Measurements from ENCODE around the gene UEVLD. TPM values are rescaled to one million over a fixed set of nuclear protein-coding genes. Genes with fewer than 3 reads are reported as not detected.
A peak's percentile ranks its signal among the peaks of the same experiment; 100 is the strongest.

Gene UEVLD
- polyA plus RNA-seq, 6 donors from 2014 or later = 6.6 to 12.4 (median 8.9) TPM

DNA sequence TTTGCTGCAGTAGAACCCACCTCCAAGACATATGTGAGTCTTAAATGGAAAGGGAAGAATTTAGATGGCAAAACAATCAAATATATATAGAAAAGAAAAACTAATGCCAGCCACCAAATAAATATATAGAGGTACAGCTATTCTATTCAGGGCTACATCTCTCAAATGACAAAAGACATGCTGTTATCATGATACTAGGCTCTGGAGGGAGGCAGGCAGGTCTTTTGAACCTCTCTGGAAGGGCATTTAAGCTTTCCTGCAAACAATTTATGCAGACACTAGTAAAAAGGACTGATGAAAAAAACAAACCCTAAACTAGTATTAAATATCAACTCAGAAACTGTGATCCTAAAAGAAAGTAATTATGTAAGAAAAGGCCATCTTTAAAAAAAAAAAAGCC lies 24.4 kb downstream of the UEVLD start:
- Mint-ChIP-seq H3K27me3 (no peaks in the 10 kb centered on the region), H3K4me1 (no peaks in the 10 kb centered on the region), H3K9me3 (no peaks in the 10 kb centered on the region), H3K36me3 (peaks cover 0 to 5% of the 10 kb centered on the region in 2 donors), H3K4me3 (no peak overlapping the region), H3K27ac (peak overlapping the region in 2 of 6 donors; percentile 12 to 28)
- DNase-seq = no peak
- ATAC-seq (ENCODE audit: low read depth in 2 of 2) = no peak

DNA sequence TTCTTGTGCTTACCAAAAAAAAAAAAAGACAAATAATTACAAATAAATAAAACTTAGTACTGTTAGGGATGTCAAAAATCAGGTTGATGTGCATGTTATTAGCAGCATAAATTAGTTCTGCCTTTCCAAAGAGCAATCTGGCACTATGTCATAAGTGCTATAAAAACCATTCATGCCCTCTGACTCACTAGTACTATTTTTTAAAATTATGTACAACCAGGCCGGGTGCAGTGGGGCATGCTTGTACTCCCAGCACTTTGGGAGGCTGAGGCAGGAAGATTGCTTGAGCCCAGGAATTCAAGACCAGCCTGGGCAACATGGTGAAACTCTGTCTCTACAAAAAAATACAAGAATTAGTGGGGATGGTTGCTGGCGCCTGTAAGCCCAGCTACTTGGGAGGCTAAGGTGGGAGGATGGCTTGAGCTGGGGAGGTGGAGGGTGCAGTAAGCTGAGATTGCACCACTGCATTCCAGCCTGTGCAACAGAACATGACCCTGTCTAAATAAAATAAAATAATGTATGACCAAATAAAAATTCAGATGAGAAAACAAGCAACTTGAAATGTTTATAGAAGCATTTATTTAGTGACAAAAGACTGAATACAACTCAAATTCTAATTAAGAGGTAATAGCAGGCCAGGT lies 25.3 kb downstream of the UEVLD start:
- Mint-ChIP-seq H3K9me3 (no peaks in the 10 kb centered on the region), H3K4me1 (no peaks in the 10 kb centered on the region), H3K27ac (no peak overlapping the region), H3K4me3 (no peak overlapping the region), H3K27me3 (no peaks in the 10 kb centered on the region), H3K36me3 (peaks cover 0 to 5% of the 10 kb centered on the region in 2 donors)
- no peak for ATAC-seq (ENCODE audit: low read depth in 2 of 2)
- no peak for DNase-seq

DNA sequence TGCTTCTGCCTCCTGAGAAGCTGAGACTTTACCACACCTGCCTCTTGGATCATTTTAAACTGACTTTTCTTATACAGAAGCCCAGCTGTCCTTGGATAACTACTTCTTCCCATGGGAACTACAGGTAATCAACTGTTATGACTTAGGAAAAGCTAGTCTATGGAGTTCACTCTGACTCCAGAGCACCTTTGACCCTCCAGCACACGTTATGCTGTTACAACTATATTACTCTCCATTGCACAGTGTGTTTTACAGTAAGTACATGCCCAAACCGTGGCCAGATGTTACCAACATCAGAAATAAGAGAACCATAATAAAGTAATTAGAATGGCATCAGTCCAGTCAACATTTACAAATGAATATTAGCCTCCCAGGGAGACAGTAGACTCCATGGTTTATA lies 40.5 kb downstream of the UEVLD start:
- DNase-seq = no peak
- no peak for ATAC-seq (ENCODE audit: low read depth in 2 of 2)
- no peak overlapping the region for H3K27ac Mint-ChIP-seq
- H3K9me3 Mint-ChIP-seq = no peaks in the 10 kb centered on the region
- no peaks in the 10 kb centered on the region for H3K27me3 Mint-ChIP-seq
- H3K4me1 Mint-ChIP-seq = no peaks in the 10 kb centered on the region
- peaks cover 0 to 7% of the 10 kb centered on the region in 2 donors for H3K36me3 Mint-ChIP-seq
- H3K4me3 Mint-ChIP-seq = no peak overlapping the region

DNA sequence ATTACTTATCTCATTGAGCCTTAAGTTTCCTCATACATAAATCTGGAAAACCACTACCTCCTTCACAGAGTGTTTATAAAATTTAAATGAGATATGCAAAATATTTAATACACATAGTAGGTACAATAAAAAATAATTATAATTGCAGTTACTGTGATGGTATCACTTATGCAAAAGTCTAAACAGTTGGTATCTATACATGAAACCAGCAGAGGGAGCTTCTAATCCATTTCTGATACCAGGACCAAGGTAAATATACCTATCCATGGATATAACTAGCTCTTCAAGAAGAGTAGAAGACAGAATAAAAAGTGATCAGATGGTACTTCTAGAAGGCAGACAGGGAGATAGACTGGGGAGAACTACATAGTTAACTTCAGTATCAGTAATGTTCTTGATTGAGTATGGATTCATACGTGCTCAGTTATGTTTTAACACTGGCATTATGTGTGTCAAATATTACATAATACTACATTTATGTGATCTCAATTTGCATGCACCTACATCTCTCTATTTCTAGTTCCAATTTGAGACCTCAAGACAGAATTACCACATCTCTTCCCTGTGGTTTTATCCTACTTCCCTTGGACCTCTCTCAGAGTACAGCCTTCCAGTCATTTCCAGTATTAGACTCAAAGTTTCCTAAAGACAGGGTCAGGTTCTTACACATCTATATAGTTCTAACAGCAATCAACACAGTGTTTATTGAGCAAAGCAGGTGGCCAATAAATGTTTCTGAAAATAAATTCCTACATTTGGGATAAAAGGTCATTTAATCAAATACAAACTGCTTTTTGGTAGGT lies 48.1 kb downstream of the UEVLD start:
- Mint-ChIP-seq H3K27ac (peak overlapping the region in 1 of 6 donors; percentile 34), H3K36me3 (peaks cover 0 to 7% of the 10 kb centered on the region in 2 donors), H3K9me3 (no peaks in the 10 kb centered on the region), H3K27me3 (no peaks in the 10 kb centered on the region), H3K4me3 (no peak overlapping the region), H3K4me1 (no peaks in the 10 kb centered on the region)
- DNase-seq = no peak
- ATAC-seq (ENCODE audit: low read depth in 2 of 2) = no peak

DNA sequence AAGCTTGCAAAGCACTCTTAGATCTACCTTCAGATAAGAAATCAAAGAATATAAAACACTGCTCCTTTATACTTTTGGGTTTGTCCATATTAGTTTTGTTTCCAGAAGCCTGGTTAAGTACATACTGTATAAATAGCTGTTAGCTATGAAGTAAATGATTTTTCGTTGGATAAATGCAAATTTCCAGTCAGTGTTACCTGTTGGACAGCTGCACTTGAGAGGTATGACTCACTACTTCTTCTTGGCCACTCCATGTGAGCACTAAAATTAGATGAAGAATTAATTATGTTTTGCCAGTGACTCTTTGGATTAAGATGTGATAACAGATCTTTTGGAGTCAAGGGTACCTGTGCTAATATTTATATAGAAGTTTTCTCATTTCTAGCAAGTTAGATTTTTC lies 52.3 kb downstream of the UEVLD start:
- H3K4me1 Mint-ChIP-seq = no peaks in the 10 kb centered on the region
- H3K36me3 Mint-ChIP-seq = no peaks in the 10 kb centered on the region
- no peaks in the 10 kb centered on the region for H3K27me3 Mint-ChIP-seq
- no peak for ATAC-seq (ENCODE audit: low read depth in 2 of 2)
- no peak for DNase-seq
- H3K27ac Mint-ChIP-seq = no peak overlapping the region
- H3K4me3 Mint-ChIP-seq = no peak overlapping the region
- H3K9me3 Mint-ChIP-seq = no peaks in the 10 kb centered on the region

DNA sequence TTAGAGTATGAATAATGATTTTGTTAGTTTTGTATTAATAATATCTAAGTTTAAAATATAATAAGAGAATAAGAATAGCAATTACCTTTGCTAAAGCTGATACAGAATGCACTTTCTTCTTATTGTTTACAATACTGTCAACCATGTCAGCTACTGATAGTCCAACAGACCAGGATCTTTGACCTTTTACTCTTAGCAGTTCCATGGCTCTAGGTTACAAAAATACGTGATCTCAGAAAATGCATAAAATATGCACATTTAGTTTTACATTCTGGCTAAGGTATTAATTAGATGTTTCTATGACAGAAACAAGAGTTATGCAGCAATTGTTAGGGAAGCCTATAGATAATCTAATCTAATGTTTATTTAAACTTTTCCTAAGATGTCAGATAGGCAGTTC lies 54.3 kb downstream of the UEVLD start:
- ATAC-seq (ENCODE audit: low read depth in 2 of 2) (no peak), DNase-seq (no peak)
- Mint-ChIP-seq H3K27me3 (no peaks in the 10 kb centered on the region), H3K4me3 (no peak overlapping the region), H3K4me1 (no peaks in the 10 kb centered on the region), H3K9me3 (no peaks in the 10 kb centered on the region), H3K36me3 (no peaks in the 10 kb centered on the region), H3K27ac (no peak overlapping the region)

DNA sequence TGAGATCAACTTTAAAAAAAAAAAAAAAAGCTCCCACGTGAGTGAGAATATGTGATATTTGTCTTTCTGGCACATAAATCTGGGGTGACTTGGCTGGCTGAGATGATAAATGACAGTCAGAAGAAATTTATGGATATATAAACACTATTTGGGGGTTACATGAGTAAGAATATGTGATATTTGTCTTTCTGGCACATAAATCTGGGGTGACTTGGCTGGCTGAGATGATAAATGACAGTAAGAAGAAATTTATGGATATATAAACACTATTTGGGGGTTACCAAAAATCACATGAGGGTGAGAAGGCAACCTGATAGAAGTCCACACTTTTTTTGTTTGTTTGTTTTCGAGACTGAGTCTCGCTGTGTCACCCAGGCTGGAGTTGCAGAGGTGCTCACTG lies 55.2 kb downstream of the UEVLD start:
- no peaks in the 10 kb centered on the region for H3K9me3 Mint-ChIP-seq
- DNase-seq = no peak
- no peak overlapping the region for H3K4me3 Mint-ChIP-seq
- no peaks in the 10 kb centered on the region for H3K36me3 Mint-ChIP-seq
- no peak for ATAC-seq (ENCODE audit: low read depth in 2 of 2)
- peak overlapping the region in 1 of 6 donors; percentile 81 for H3K27ac Mint-ChIP-seq
- H3K27me3 Mint-ChIP-seq = no peaks in the 10 kb centered on the region
- H3K4me1 Mint-ChIP-seq = peaks cover 0 to 5% (median 3%) of the 10 kb centered on the region in 3 donors

DNA sequence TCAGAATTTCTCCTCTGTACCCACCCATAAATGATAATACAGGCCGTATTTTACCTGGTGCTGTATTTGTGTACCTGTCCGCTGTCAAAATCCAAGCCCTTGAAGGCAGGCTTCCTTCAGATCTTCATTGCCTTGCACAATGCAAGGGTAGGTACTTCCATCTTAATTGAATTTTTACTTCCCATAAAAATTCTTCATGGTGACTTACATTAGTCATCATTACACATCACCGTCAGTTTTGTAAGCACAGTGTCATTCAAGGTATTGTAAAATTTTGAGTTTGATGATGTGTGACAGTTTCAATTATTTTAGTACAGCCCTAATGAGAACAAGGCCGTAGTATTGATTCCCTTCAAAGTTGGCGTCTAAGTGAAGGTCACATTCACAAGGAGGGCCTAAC lies 61.0 kb downstream of the UEVLD start:
- peak overlapping the region; percentile 97 to 100 (median 99) for H3K4me3 Mint-ChIP-seq
- H3K27me3 Mint-ChIP-seq = no peaks in the 10 kb centered on the region
- H3K36me3 Mint-ChIP-seq = peaks cover 0 to 9% of the 10 kb centered on the region in 2 donors
- H3K9me3 Mint-ChIP-seq = no peaks in the 10 kb centered on the region
- ATAC-seq (ENCODE audit: low read depth in 2 of 2) = no peak
- peak overlapping the region; percentile 100 for H3K27ac Mint-ChIP-seq
- H3K4me1 Mint-ChIP-seq = peaks cover 27 to 50% (median 33%) of the 10 kb centered on the region in 3 donors
- DNase-seq = no peak

DNA sequence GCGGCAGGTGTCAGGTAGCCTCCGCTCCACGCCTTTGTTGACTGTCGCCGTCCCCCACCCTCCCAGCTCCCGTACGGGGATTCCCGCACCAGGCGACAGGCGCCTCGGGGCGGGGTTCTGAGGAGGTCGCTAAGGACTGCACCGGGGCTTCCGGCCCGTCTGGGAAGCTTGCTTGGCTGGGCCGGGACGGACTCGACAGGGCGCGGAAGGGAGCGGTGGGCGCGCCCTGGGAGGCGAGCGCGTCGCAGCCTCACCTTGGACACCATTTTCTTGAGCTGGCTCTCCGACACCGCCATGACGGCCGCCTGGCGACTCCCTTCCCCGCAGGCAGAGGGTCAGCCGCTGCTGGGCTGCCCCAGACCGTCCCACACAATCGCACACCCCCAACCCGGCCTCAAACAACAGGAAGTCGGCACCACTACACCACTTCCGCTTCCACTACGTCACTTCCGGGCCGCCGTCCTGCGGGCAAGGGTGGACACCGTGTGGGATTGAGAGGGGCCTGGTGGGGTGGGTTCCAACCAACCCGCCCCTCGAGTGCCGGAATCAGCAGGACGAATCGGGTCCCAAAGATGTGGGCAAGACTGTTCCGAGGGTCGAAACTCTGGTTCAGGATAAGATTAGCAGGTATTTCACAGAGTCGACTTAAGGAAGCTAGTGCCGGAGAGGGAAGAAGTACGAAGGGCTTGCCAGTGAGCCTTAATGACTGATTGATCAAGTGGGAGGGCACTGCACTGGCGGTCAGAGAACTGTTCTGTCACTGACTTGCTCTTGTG lies 61.8 kb downstream of the UEVLD start, which contains the start of gene TSG101:
Gene TSG101 (minus strand): TSS at position 422 of the 776 bp plus-strand sequence. CDS start 126 bp downstream, at position 296.
- peak; percentile 84 to 87 for ATAC-seq (ENCODE audit: low read depth in 2 of 2)
- no peaks in the 10 kb centered on the region for H3K27me3 Mint-ChIP-seq
- H3K27ac Mint-ChIP-seq = peak within 1 kb of the TSS; percentile 100
- no peaks in the 10 kb centered on the region for H3K9me3 Mint-ChIP-seq
- peak within 1 kb of the TSS; percentile 97 to 100 (median 99) for H3K4me3 Mint-ChIP-seq
- peak; percentile 92 for DNase-seq
- H3K36me3 Mint-ChIP-seq = peaks cover 0 to 16% of the 10 kb centered on the region in 2 donors
- H3K4me1 Mint-ChIP-seq = peaks cover 35 to 56% (median 41%) of the 10 kb centered on the region in 3 donors

DNA sequence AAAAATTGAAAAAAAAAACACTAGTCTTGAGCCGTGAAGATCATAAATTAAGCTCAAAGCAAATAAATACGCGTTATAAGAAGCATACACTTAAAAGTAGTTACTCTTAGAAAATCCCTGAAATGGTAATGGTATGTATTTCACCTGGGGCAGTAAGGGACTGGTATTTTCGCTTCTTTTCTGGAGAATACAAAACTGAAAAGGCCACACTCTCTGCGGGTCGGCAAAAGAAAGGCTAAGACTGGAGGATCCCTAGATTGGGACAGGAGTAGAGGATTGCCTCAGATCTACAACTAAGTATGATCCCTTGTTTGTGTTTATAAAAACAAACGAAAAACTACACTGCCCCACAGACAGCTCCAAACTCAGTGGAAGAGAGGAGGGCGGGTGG lies 62.4 kb downstream of the UEVLD start:
- peaks cover 0 to 16% of the 10 kb centered on the region in 2 donors for H3K36me3 Mint-ChIP-seq
- peak overlapping the region; percentile 97 to 100 (median 99) for H3K4me3 Mint-ChIP-seq
- H3K27ac Mint-ChIP-seq = peak overlapping the region; percentile 100
- ATAC-seq (ENCODE audit: low read depth in 2 of 2) = no peak
- no peak for DNase-seq
- H3K27me3 Mint-ChIP-seq = no peaks in the 10 kb centered on the region
- peaks cover 35 to 56% (median 43%) of the 10 kb centered on the region in 3 donors for H3K4me1 Mint-ChIP-seq
- no peaks in the 10 kb centered on the region for H3K9me3 Mint-ChIP-seq

DNA sequence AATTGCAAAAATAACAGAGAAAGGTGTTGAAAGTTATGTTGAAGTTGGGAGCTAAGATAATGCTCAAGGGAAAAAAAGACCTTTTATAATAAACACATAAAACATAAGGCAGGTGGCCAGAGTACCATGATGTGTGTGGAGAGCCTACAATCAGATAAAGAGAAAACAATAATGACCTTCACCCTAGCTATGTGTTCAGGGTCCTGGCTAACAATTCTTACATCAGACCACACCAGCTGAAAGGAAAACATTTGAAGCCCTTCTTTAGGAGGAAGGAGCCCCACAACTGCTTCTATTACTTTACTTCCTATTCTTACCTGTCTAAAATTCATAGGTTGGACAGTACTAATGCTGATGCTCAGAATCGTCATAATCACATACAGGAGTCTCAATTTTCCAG lies 64.3 kb downstream of the UEVLD start:
- Mint-ChIP-seq H3K4me1 (peaks cover 35 to 64% (median 43%) of the 10 kb centered on the region in 3 donors), H3K27ac (peak overlapping the region in 4 of 6 donors; percentile 24 to 87 (median 65)), H3K9me3 (no peaks in the 10 kb centered on the region), H3K36me3 (peaks cover 0 to 16% of the 10 kb centered on the region in 2 donors), H3K4me3 (peak overlapping the region in 2 of 8 donors; percentile 15 to 37), H3K27me3 (no peaks in the 10 kb centered on the region)
- no peak for ATAC-seq (ENCODE audit: low read depth in 2 of 2)
- no peak for DNase-seq

DNA sequence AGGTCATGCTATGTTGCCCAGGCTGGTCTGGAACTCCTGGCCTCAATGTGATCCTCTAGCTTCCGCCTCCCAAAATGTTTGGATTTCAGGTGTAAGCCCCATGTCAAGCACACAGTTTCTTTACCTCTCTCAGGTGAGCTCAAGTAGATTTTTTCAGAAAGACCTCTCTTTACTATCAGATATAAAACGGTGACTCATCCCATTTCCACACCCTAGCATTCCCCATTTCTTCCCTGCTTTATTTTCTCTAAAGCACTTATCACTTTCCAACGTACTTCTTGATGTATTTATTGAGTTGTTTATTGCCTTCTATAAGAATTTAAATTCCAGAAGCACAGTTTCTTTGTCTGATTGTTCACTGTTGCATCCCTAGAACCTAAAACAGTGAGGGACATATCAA lies 65.5 kb downstream of the UEVLD start:
- H3K4me1 Mint-ChIP-seq = peaks cover 35 to 59% (median 38%) of the 10 kb centered on the region in 3 donors
- no peak for ATAC-seq (ENCODE audit: low read depth in 2 of 2)

DNA sequence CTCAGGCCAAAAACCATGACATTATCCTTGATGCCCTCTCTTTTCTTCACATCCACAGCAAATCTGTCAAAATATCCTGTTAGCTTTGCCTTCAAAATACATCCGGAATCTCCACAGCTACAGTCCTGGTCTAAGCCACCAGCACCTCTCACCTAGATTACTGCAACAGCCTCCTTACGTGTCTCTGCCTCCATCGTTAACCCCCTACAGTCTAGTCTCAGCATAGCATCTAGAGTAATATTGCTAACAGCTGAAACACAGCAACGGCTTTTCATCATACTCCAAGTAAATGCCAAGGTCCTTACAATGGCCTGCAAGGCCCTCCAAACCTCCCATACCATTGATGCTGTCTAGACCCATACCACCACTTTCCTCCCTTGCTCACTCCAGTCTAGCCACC lies 66.1 kb downstream of the UEVLD start:
- Mint-ChIP-seq H3K27ac (peak overlapping the region in 5 of 6 donors; percentile 34 to 92 (median 60)), H3K36me3 (peaks cover 0 to 16% of the 10 kb centered on the region in 2 donors), H3K4me1 (peaks cover 30 to 52% (median 33%) of the 10 kb centered on the region in 3 donors), H3K27me3 (no peaks in the 10 kb centered on the region), H3K4me3 (peak overlapping the region in 1 of 8 donors; percentile 42), H3K9me3 (no peaks in the 10 kb centered on the region)
- DNase-seq = no peak
- no peak for ATAC-seq (ENCODE audit: low read depth in 2 of 2)

More for the DNA sequence above, 65.5 kb downstream of the UEVLD start:
- no peak overlapping the region for H3K4me3 Mint-ChIP-seq
- H3K9me3 Mint-ChIP-seq = no peaks in the 10 kb centered on the region
- peaks cover 0 to 16% of the 10 kb centered on the region in 2 donors for H3K36me3 Mint-ChIP-seq
- H3K27me3 Mint-ChIP-seq = no peaks in the 10 kb centered on the region
- peak overlapping the region in 4 of 6 donors; percentile 5 to 72 (median 30) for H3K27ac Mint-ChIP-seq
- DNase-seq = no peak

Measured in naive B cell (primary cell).